Measurements from ENCODE around the gene UPK2. TPM values are rescaled to one million over a fixed set of nuclear protein-coding genes. Genes with fewer than 3 reads are reported as not detected.

UPK2 gene
- total and polyA plus RNA-seq, 2 donors = 33.8 to 38.2 TPM

GRCh38 chr11:119006656-119007055 is 50.6 kb downstream of the UPK2 start:
- no peak overlapping the region for H3K4me3 ChIP-seq (ENCODE audit: low read depth, low read length)
- no peaks in the 10 kb centered on the region for H3K4me1 ChIP-seq (ENCODE audit: insufficient read depth)
- WGBS = 95% methylated on average over 4 of the region's 4 CpGs
- H3K27ac ChIP-seq (ENCODE audit: low read depth) = no peak overlapping the region
- DNase-seq (ENCODE audit: extremely low spot score) = no peak
- no peaks in the 10 kb centered on the region for H3K36me3 ChIP-seq (ENCODE audit: insufficient read depth)

Small RNAs within 50 kb of the gene (small RNA-seq; reads per million reads assigned to genes)
- gene AP003392.2 = not detected
- gene MIR4492 = not detected
- gene RF00017 = not detected
- not detected for gene RF00019
- not detected for gene RN7SL688P

Other genes starting within 250 kb of the UPK2 start
- gene DDX6, start 165.1 kb upstream of the UPK2 start, total RNA-seq = 212 TPM
- 33.3 TPM for gene DDX6, start 165.1 kb upstream of the UPK2 start, polyA plus RNA-seq
- not detected for gene CXCR5, start 72.4 kb upstream of the UPK2 start, total RNA-seq
- 0.38 TPM for gene CXCR5, start 72.4 kb upstream of the UPK2 start, polyA plus RNA-seq
- gene BCL9L, start 30.4 kb upstream of the UPK2 start, total RNA-seq = 15.1 TPM
- gene BCL9L, start 30.4 kb upstream of the UPK2 start, polyA plus RNA-seq = 48.1 TPM
- gene FOXR1, start 15.5 kb downstream of the UPK2 start, total RNA-seq = not detected
- gene FOXR1, start 15.5 kb downstream of the UPK2 start, polyA plus RNA-seq = not detected
- 34.3 TPM for gene CENATAC, start 41.8 kb downstream of the UPK2 start, total RNA-seq
- 12.8 TPM for gene CENATAC, start 41.8 kb downstream of the UPK2 start, polyA plus RNA-seq
- gene RPS25, start 62.0 kb downstream of the UPK2 start, total RNA-seq = 904 TPM
- 1,476 TPM for gene RPS25, start 62.0 kb downstream of the UPK2 start, polyA plus RNA-seq
- gene TRAPPC4, start 62.5 kb downstream of the UPK2 start, total RNA-seq = 40.6 TPM
- 59.3 TPM for gene TRAPPC4, start 62.5 kb downstream of the UPK2 start, polyA plus RNA-seq
- gene SLC37A4, start 74.6 kb downstream of the UPK2 start, total RNA-seq = 5.2 TPM
- gene SLC37A4, start 74.6 kb downstream of the UPK2 start, polyA plus RNA-seq = 9.8 TPM
- 32.4 TPM for gene HYOU1, start 100.9 kb downstream of the UPK2 start, total RNA-seq
- gene HYOU1, start 100.9 kb downstream of the UPK2 start, polyA plus RNA-seq = 43.8 TPM
- gene VPS11, start 111.5 kb downstream of the UPK2 start, total RNA-seq = 20.2 TPM
- 41.9 TPM for gene VPS11, start 111.5 kb downstream of the UPK2 start, polyA plus RNA-seq
- gene HMBS, start 128.6 kb downstream of the UPK2 start, total RNA-seq = 6.5 TPM
- gene HMBS, start 128.6 kb downstream of the UPK2 start, polyA plus RNA-seq = 19.0 TPM
- 12.1 TPM for gene DPAGT1, start 145.6 kb downstream of the UPK2 start, total RNA-seq
- gene DPAGT1, start 145.6 kb downstream of the UPK2 start, polyA plus RNA-seq = 29.1 TPM
- 3.4 TPM for gene C2CD2L, start 151.0 kb downstream of the UPK2 start, total RNA-seq
- gene C2CD2L, start 151.0 kb downstream of the UPK2 start, polyA plus RNA-seq = 9.8 TPM
- 16.5 TPM for gene HINFP, start 165.3 kb downstream of the UPK2 start, total RNA-seq
- gene HINFP, start 165.3 kb downstream of the UPK2 start, polyA plus RNA-seq = 17.6 TPM
- gene ABCG4, start 192.8 kb downstream of the UPK2 start, total RNA-seq = 0.95 TPM
- gene ABCG4, start 192.8 kb downstream of the UPK2 start, polyA plus RNA-seq = 0.18 TPM
- 11.7 TPM for gene NLRX1, start 212.4 kb downstream of the UPK2 start, total RNA-seq
- gene NLRX1, start 212.4 kb downstream of the UPK2 start, polyA plus RNA-seq = 24.3 TPM
- 0.74 TPM for gene NHERF4, start 229.2 kb downstream of the UPK2 start, total RNA-seq
- gene NHERF4, start 229.2 kb downstream of the UPK2 start, polyA plus RNA-seq = 0.28 TPM